ENCODE results near the gene CFAP43.

CFAP43 gene

DNA sequence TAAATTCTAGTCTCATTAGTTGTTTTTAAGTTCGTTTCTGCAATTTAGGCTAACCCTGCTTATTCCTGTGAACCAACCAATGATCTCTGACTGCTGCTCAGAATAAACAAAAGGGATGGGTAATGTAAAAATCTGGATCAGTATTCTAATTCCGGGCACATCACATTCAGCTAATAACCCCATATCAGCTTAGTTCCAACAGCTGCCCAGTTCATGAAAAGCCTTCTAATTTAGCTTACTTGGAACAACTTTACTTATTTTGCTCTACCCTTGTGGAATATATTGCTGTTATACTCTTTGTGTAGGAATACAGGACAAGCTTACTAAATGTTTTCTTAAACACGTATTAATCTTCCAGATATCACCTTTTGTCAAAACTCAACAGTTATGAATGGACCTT, 3.6 kb upstream of the CFAP43 start:
- no peak overlapping the region for H3K4me2 ChIP-seq (ENCODE audit: low read depth, low read length)

DNA sequence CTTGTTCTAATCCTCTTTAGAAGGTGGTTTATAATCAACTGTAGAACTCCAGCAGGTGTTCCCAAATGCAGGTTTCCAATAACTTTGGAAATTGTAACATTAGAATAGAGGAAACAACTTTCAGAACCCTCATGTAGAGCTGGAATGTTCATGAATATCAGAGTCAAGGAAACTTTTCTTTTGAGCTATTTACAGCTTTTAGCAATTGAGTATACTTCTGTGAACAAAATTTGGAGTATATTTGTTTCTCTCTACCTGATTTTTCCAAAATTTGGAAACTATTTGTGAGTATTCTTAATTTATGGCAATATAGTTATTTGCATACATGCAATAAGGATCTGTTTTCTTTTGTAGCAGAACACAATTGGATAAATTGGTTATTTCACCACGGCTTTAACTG, 2.8 kb upstream of the CFAP43 start:
- Histone ChIP-seq H3F3A (ENCODE audit: insufficient read depth, low read length) (no peaks in the 10 kb centered on the region), H3K9ac (ENCODE audit: low read length) (no peak overlapping the region), H3K4me1 (ENCODE audit: low read length) (0 out of 2 replicates have a peak, but pooled peaks cover 3% of the 10 kb centered on the region), H3K4me2 (ENCODE audit: low read depth, low read length) (no peak overlapping the region), H2AFZ (ENCODE audit: low read length) (no peak overlapping the region), H3K27ac (ENCODE audit: low read length) (no peak overlapping the region), H3K9me3 (replicated peaks; ENCODE audit: insufficient read depth, low read length) (no peaks in the 10 kb centered on the region), H3K36me3 (replicated peaks; ENCODE audit: insufficient read depth, low read length) (no peaks in the 10 kb centered on the region), H3K27me3 (replicated peaks; ENCODE audit: insufficient read depth, low read length) (0 out of 2 replicates have a peak, but pooled peaks cover 6% of the 10 kb centered on the region), H3K79me2 (ENCODE audit: low read length) (no peaks in the 10 kb centered on the region), H3K9me2 (replicated peaks; ENCODE audit: insufficient read depth, low read length) (no peaks in the 10 kb centered on the region), H3K4me3 (ENCODE audit: low read length) (no peak overlapping the region), H4K20me1 (ENCODE audit: insufficient read depth, low read length) (no peaks in the 10 kb centered on the region)
- TF ChIP-seq EZH2phosphoT487 (IDR thresholded peaks at IDR 0.05; ENCODE audit: low read length) (no peak), EZH2 (optimal IDR thresholded peaks at IDR 0.05; ENCODE audit: low read depth, low read length) (no peak)
- TF ChIP-seq, protein P1, sequence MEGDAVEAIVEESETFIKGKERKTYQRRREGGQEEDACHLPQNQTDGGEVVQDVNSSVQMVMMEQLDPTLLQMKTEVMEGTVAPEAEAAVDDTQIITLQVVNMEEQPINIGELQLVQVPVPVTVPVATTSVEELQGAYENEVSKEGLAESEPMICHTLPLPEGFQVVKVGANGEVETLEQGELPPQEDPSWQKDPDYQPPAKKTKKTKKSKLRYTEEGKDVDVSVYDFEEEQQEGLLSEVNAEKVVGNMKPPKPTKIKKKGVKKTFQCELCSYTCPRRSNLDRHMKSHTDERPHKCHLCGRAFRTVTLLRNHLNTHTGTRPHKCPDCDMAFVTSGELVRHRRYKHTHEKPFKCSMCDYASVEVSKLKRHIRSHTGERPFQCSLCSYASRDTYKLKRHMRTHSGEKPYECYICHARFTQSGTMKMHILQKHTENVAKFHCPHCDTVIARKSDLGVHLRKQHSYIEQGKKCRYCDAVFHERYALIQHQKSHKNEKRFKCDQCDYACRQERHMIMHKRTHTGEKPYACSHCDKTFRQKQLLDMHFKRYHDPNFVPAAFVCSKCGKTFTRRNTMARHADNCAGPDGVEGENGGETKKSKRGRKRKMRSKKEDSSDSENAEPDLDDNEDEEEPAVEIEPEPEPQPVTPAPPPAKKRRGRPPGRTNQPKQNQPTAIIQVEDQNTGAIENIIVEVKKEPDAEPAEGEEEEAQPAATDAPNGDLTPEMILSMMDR (IDR thresholded peaks at IDR 0.05; ENCODE audit: low read length): no peak
- DNase-seq: no peak

More for the DNA sequence above, 3.6 kb upstream of the CFAP43 start:
- Histone ChIP-seq H3K9ac (ENCODE audit: low read length) (no peak overlapping the region), H3K36me3 (replicated peaks; ENCODE audit: insufficient read depth, low read length) (no peaks in the 10 kb centered on the region), H3K9me3 (replicated peaks; ENCODE audit: insufficient read depth, low read length) (no peaks in the 10 kb centered on the region), H3K9me2 (replicated peaks; ENCODE audit: insufficient read depth, low read length) (no peaks in the 10 kb centered on the region), H3K4me1 (ENCODE audit: low read length) (0 out of 2 replicates have a peak, but pooled peaks cover 3% of the 10 kb centered on the region), H3K4me3 (ENCODE audit: low read length) (no peak overlapping the region), H3F3A (ENCODE audit: insufficient read depth, low read length) (no peaks in the 10 kb centered on the region), H2AFZ (ENCODE audit: low read length) (no peak overlapping the region), H4K20me1 (ENCODE audit: insufficient read depth, low read length) (no peaks in the 10 kb centered on the region), H3K27ac (ENCODE audit: low read length) (no peak overlapping the region), H3K79me2 (ENCODE audit: low read length) (no peaks in the 10 kb centered on the region), H3K27me3 (replicated peaks; ENCODE audit: insufficient read depth, low read length) (0 out of 2 replicates have a peak, but pooled peaks cover 6% of the 10 kb centered on the region)
- TF ChIP-seq EZH2 (optimal IDR thresholded peaks at IDR 0.05; ENCODE audit: low read depth, low read length): no peak
- no peak for TF ChIP-seq EZH2phosphoT487 (IDR thresholded peaks at IDR 0.05; ENCODE audit: low read length)
- TF ChIP-seq, protein P1 (IDR thresholded peaks at IDR 0.05; ENCODE audit: low read length): no peak
- DNase-seq: no peak

DNA sequence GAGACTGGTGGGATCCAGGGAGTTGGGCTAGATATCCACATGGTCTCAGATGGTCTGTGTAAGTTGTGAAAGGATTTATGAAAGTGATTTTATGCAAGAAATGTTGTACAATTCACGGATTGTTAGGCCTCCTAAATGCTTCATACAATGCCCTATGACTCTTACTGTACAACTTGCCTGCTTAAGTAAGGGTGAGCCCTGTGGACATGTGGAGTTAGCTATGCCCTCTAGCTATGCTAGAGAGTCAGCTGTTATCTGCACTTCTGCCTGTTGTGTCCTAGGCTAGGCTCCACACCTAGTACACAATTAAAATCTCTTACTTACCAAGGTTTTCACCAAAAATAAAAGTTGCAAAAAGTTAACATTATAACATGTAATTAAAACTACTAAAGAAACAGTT, 1.7 kb upstream of the CFAP43 start:
- no peaks in the 10 kb centered on the region for H3K36me3 ChIP-seq (replicated peaks; ENCODE audit: insufficient read depth, low read length)
- no peak for TF ChIP-seq EZH2phosphoT487 (IDR thresholded peaks at IDR 0.05; ENCODE audit: low read length)
- TF ChIP-seq, protein P1 (IDR thresholded peaks at IDR 0.05; ENCODE audit: low read length): no peak
- TF ChIP-seq EZH2 (optimal IDR thresholded peaks at IDR 0.05; ENCODE audit: low read depth, low read length): no peak
- 0 out of 2 replicates have a peak, but pooled peaks cover 3% of the 10 kb centered on the region for H3K4me1 ChIP-seq (ENCODE audit: low read length)
- H3K27me3 ChIP-seq (replicated peaks; ENCODE audit: insufficient read depth, low read length): 0 out of 2 replicates have a peak, but pooled peaks cover 6% of the 10 kb centered on the region
- H3K4me2 ChIP-seq (ENCODE audit: low read depth, low read length): no peak overlapping the region
- no peak overlapping the region for H3K4me3 ChIP-seq (ENCODE audit: low read length)
- no peaks in the 10 kb centered on the region for H3K9me3 ChIP-seq (replicated peaks; ENCODE audit: insufficient read depth, low read length)
- H2AFZ ChIP-seq (ENCODE audit: low read length): no peak overlapping the region
- no peaks in the 10 kb centered on the region for H4K20me1 ChIP-seq (ENCODE audit: insufficient read depth, low read length)
- H3K27ac ChIP-seq (ENCODE audit: low read length): no peak overlapping the region
- no peak overlapping the region for H3K9ac ChIP-seq (ENCODE audit: low read length)
- H3F3A ChIP-seq (ENCODE audit: insufficient read depth, low read length): no peaks in the 10 kb centered on the region
- H3K9me2 ChIP-seq (replicated peaks; ENCODE audit: insufficient read depth, low read length): no peaks in the 10 kb centered on the region
- H3K79me2 ChIP-seq (ENCODE audit: low read length): no peaks in the 10 kb centered on the region
- no peak for DNase-seq

Data from MM.1S (cell line).